ENCODE results near the gene ATL3. TPM values are rescaled to one million over a fixed set of nuclear protein-coding genes. Genes with fewer than 3 reads are reported as not detected.

Gene ATL3
- total RNA-seq, 1 experiment from 2014 or later = 79.0 TPM

DNA sequence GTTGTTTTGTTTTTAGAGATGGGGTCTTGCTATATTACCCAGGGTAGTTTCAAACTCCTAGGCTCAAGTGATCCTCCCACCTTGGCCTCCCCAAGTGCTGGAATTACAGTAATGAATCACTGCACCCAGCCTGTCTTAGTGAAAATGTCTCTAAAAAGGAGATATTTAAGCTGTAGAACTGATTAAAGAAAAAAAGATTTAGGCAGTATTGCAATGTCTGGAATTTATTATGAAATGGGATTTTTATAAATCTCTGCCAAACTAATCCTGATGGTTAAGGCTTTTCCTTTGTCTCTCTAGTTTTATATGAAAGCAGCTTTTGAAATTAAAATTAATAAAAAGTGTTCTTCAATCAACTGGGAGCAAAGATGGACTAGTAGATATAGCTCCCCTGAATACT, 59.0 kb downstream of the ATL3 start:
- ChIA-PET CTCF (no interaction called here), POLR2A (no interaction called here)
- peaks cover 30% of the 10 kb centered on the region for H3K4me1 ChIP-seq (ENCODE audit: control insufficient read depth, insufficient read depth, low read length)
- intact Hi-C loops (cut with micrococcal nuclease; ENCODE audit: unreplicated experiment) (no loop called here), in situ Hi-C loops (cut with HindIII; ENCODE audit: low pct_unique_long_range_greater_than_20kb, low sequenced_read_pairs) (no loop called here)
- H3K4me3 ChIP-seq (ENCODE audit: low read depth in 2 of 2, low read length in 2 of 2) = no peak overlapping the region
- ATAC-seq (no peak), DNase-seq (ENCODE audit: low read depth, low spot score) (no peak)
- H3K36me3 ChIP-seq (ENCODE audit: control insufficient read depth, insufficient read depth, low read length) = no peaks in the 10 kb centered on the region
- H3K27ac ChIP-seq (ENCODE audit: low read length) = no peak overlapping the region
- BruUV-seq (replicated peaks) = TSS peak; percentile 73
- no peaks in the 10 kb centered on the region for H3K27me3 ChIP-seq (ENCODE audit: control insufficient read depth, insufficient read depth, low read length)
- no peak for TF ChIP-seq POLR2AphosphoS5 (IDR thresholded peaks at IDR 0.05; ENCODE audit: low read depth, low read length)
- TF ChIP-seq TCF7L2 (IDR thresholded peaks at IDR 0.05; ENCODE audit: low read depth, low read length) = no peak
- TF ChIP-seq, protein P1, sequence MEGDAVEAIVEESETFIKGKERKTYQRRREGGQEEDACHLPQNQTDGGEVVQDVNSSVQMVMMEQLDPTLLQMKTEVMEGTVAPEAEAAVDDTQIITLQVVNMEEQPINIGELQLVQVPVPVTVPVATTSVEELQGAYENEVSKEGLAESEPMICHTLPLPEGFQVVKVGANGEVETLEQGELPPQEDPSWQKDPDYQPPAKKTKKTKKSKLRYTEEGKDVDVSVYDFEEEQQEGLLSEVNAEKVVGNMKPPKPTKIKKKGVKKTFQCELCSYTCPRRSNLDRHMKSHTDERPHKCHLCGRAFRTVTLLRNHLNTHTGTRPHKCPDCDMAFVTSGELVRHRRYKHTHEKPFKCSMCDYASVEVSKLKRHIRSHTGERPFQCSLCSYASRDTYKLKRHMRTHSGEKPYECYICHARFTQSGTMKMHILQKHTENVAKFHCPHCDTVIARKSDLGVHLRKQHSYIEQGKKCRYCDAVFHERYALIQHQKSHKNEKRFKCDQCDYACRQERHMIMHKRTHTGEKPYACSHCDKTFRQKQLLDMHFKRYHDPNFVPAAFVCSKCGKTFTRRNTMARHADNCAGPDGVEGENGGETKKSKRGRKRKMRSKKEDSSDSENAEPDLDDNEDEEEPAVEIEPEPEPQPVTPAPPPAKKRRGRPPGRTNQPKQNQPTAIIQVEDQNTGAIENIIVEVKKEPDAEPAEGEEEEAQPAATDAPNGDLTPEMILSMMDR (IDR thresholded peaks at IDR 0.05) = no peak
- TF ChIP-seq SIN3A (IDR thresholded peaks at IDR 0.05; ENCODE audit: borderline replicate concordance, insufficient read depth, low read depth, low read length) = no peak
- TF ChIP-seq, protein P2, sequence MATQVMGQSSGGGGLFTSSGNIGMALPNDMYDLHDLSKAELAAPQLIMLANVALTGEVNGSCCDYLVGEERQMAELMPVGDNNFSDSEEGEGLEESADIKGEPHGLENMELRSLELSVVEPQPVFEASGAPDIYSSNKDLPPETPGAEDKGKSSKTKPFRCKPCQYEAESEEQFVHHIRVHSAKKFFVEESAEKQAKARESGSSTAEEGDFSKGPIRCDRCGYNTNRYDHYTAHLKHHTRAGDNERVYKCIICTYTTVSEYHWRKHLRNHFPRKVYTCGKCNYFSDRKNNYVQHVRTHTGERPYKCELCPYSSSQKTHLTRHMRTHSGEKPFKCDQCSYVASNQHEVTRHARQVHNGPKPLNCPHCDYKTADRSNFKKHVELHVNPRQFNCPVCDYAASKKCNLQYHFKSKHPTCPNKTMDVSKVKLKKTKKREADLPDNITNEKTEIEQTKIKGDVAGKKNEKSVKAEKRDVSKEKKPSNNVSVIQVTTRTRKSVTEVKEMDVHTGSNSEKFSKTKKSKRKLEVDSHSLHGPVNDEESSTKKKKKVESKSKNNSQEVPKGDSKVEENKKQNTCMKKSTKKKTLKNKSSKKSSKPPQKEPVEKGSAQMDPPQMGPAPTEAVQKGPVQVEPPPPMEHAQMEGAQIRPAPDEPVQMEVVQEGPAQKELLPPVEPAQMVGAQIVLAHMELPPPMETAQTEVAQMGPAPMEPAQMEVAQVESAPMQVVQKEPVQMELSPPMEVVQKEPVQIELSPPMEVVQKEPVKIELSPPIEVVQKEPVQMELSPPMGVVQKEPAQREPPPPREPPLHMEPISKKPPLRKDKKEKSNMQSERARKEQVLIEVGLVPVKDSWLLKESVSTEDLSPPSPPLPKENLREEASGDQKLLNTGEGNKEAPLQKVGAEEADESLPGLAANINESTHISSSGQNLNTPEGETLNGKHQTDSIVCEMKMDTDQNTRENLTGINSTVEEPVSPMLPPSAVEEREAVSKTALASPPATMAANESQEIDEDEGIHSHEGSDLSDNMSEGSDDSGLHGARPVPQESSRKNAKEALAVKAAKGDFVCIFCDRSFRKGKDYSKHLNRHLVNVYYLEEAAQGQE (IDR thresholded peaks at IDR 0.05; ENCODE audit: insufficient read depth in 1 of 2, low read depth in 2 of 2, low read length in 1 of 2) = no peak
- no peaks in the 10 kb centered on the region for H3K9me3 ChIP-seq (ENCODE audit: control insufficient read depth, insufficient read depth, low read depth, low read length)

DNA sequence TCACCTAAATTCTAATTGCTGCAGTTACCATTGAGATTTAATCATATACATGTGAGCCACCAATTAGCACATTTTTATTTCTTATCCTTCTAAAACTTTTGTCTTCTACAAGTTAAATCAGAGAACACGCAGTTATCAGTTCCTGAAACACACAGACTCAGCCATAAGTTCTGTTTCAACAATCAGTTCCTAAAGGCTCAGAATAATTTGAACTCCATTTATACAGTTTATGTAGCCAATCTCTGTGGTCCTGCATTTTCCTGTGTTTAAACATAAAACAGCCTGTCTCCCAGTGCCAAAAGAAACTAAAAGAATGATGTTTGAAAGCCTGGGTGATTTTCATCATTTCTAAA, 59.8 kb downstream of the ATL3 start:
- no peaks in the 10 kb centered on the region for H3K36me3 ChIP-seq (ENCODE audit: control insufficient read depth, insufficient read depth, low read length)
- no peak for TF ChIP-seq SIN3A (IDR thresholded peaks at IDR 0.05; ENCODE audit: borderline replicate concordance, insufficient read depth, low read depth, low read length)
- TF ChIP-seq, protein P1 (IDR thresholded peaks at IDR 0.05) = no peak
- TF ChIP-seq, protein P2 (IDR thresholded peaks at IDR 0.05; ENCODE audit: insufficient read depth in 1 of 2, low read depth in 2 of 2, low read length in 1 of 2) = no peak
- no peak for TF ChIP-seq TCF7L2 (IDR thresholded peaks at IDR 0.05; ENCODE audit: low read depth, low read length)
- no peak for TF ChIP-seq POLR2AphosphoS5 (IDR thresholded peaks at IDR 0.05; ENCODE audit: low read depth, low read length)
- ChIA-PET POLR2A (no interaction called here), CTCF (no interaction called here)
- H3K4me3 ChIP-seq (ENCODE audit: low read depth in 2 of 2, low read length in 2 of 2) = no peak overlapping the region
- H3K4me1 ChIP-seq (ENCODE audit: control insufficient read depth, insufficient read depth, low read length) = peaks cover 30% of the 10 kb centered on the region
- DNase-seq (ENCODE audit: low read depth, low spot score) = no peak
- no peaks in the 10 kb centered on the region for H3K9me3 ChIP-seq (ENCODE audit: control insufficient read depth, insufficient read depth, low read depth, low read length)
- intact Hi-C loops (cut with micrococcal nuclease; ENCODE audit: unreplicated experiment) = no loop called here
- no peak for ATAC-seq
- H3K27me3 ChIP-seq (ENCODE audit: control insufficient read depth, insufficient read depth, low read length) = no peaks in the 10 kb centered on the region
- in situ Hi-C loops (cut with HindIII; ENCODE audit: low pct_unique_long_range_greater_than_20kb, low sequenced_read_pairs) = no loop called here
- no TSS peak for BruUV-seq (replicated peaks)
- H3K27ac ChIP-seq (ENCODE audit: low read length) = no peak overlapping the region
